ENCODE data around the gene SKA2. TPM values are rescaled to one million over a fixed set of nuclear protein-coding genes. Genes with fewer than 3 reads are reported as not detected.
A peak's percentile ranks its signal among the peaks of the same experiment; 100 is the strongest.

SKA2 gene
- total RNA-seq, 1 donor from 2014 or later, result 59.6 TPM

DNA sequence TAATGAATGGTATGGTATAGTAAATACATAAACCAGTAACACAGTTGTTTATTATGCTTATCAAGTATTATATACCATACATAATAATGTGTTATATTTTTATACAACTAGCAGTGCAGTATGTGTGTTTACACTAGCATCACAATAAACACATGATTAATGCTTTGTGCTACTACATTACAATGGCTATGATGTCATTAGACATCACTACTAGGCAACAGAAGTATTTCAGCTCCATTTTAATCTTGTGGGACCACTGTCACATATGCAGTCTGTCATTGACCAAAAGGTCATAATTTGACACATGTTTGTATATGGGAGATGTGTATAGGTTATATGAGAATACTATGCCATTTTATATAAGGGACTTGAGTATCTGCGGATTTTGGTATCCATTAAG, 81.0 kb downstream of the SKA2 start:
- DNase-seq (ENCODE audit: low spot score in 2 of 2, unreplicated experiment in 2 of 2), result no peak
- H3K27ac Mint-ChIP-seq, result no peak overlapping the region

DNA sequence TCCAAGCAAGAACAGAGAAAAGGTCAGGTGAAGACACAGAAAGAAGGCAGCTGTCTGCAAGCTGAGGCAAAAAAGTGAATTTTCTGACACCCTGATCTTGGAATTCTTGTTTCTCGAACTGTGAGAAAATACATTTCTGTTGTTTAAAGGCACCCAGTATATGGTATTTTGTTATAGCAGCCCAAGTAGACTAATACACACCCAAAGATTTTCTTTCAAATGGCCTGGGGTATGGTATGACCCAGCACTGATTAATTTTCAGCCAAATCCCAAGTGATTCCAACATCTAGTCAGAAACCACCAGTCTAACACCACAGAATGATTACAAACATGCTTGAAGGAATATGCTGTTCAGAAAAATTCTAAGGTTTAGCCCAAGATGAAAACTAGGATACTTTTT, 85.1 kb downstream of the SKA2 start:
- no peaks in the 10 kb centered on the region for H3K27me3 Mint-ChIP-seq (ENCODE audit: low read depth)
- no peak overlapping the region for H3K27ac Mint-ChIP-seq
- no peaks in the 10 kb centered on the region for H3K9me3 Mint-ChIP-seq
- no peaks in the 10 kb centered on the region for H3K4me1 Mint-ChIP-seq
- no peak overlapping the region for H3K4me3 Mint-ChIP-seq
- TF ChIP-seq, protein P1, sequence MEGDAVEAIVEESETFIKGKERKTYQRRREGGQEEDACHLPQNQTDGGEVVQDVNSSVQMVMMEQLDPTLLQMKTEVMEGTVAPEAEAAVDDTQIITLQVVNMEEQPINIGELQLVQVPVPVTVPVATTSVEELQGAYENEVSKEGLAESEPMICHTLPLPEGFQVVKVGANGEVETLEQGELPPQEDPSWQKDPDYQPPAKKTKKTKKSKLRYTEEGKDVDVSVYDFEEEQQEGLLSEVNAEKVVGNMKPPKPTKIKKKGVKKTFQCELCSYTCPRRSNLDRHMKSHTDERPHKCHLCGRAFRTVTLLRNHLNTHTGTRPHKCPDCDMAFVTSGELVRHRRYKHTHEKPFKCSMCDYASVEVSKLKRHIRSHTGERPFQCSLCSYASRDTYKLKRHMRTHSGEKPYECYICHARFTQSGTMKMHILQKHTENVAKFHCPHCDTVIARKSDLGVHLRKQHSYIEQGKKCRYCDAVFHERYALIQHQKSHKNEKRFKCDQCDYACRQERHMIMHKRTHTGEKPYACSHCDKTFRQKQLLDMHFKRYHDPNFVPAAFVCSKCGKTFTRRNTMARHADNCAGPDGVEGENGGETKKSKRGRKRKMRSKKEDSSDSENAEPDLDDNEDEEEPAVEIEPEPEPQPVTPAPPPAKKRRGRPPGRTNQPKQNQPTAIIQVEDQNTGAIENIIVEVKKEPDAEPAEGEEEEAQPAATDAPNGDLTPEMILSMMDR (IDR thresholded peaks at IDR 0.05; ENCODE audit: unreplicated experiment), result no peak
- no peak for DNase-seq (ENCODE audit: low spot score in 2 of 2, unreplicated experiment in 2 of 2)
- peaks cover 25% of the 10 kb centered on the region for H3K36me3 Mint-ChIP-seq

More for the DNA sequence above, 81.0 kb downstream of the SKA2 start:
- TF ChIP-seq, protein P1 (IDR thresholded peaks at IDR 0.05; ENCODE audit: unreplicated experiment), result no peak
- H3K36me3 Mint-ChIP-seq, result peaks cover 30% of the 10 kb centered on the region
- no peak overlapping the region for H3K4me3 Mint-ChIP-seq
- no peaks in the 10 kb centered on the region for H3K27me3 Mint-ChIP-seq (ENCODE audit: low read depth)
- H3K9me3 Mint-ChIP-seq, result no peaks in the 10 kb centered on the region
- H3K4me1 Mint-ChIP-seq, result no peaks in the 10 kb centered on the region

DNA sequence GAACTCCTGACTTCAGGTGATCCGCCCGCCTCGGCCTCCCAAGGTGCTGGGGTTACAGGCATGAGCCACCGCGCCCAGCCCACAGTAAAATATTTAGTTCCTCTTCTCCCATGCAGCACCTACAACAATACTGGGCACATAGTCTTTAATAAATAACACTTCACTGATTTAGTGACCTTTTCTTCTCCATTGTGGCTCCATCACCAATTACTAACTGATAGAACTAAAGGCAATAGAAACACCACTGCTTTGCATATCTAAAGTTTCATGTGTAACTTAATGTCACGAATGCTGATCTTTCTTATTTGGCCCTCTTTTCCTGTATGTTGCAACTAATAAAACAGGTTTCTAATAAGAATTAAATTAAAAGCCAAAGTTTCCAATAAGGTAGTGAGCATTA, 87.2 kb downstream of the SKA2 start:
- no peak for DNase-seq (ENCODE audit: low spot score in 2 of 2, unreplicated experiment in 2 of 2)
- no peaks in the 10 kb centered on the region for H3K9me3 Mint-ChIP-seq
- H3K27me3 Mint-ChIP-seq (ENCODE audit: low read depth), result no peaks in the 10 kb centered on the region
- H3K27ac Mint-ChIP-seq, result no peak overlapping the region
- TF ChIP-seq, protein P1 (IDR thresholded peaks at IDR 0.05; ENCODE audit: unreplicated experiment), result no peak
- H3K4me3 Mint-ChIP-seq, result no peak overlapping the region
- no peaks in the 10 kb centered on the region for H3K4me1 Mint-ChIP-seq
- peaks cover 30% of the 10 kb centered on the region for H3K36me3 Mint-ChIP-seq

DNA sequence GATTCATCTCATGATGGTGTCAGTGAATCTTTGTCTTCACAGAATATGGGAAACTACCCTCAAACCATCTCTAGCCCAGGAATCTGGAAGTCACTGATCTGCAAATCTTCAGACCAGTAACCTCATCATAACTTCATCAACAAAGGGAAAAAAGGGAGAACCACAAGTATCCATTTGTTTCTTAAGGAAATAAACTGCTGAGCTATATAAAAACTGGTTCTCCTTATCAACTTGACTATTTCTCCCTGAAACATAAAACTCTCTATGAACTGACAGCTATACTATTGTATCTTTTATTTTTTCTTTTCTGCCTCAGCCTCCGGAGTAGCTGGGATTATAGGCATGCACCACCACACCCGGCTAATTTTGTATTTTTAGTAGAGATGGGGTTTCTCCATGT, 87.6 kb downstream of the SKA2 start:
- H3K4me1 Mint-ChIP-seq, result no peaks in the 10 kb centered on the region
- peaks cover 34% of the 10 kb centered on the region for H3K36me3 Mint-ChIP-seq
- TF ChIP-seq, protein P1 (IDR thresholded peaks at IDR 0.05; ENCODE audit: unreplicated experiment), result no peak
- DNase-seq (ENCODE audit: low spot score in 2 of 2, unreplicated experiment in 2 of 2), result no peak
- H3K27ac Mint-ChIP-seq, result no peak overlapping the region
- peaks cover 3% of the 10 kb centered on the region for H3K9me3 Mint-ChIP-seq
- no peak overlapping the region for H3K4me3 Mint-ChIP-seq
- no peaks in the 10 kb centered on the region for H3K27me3 Mint-ChIP-seq (ENCODE audit: low read depth)

DNA sequence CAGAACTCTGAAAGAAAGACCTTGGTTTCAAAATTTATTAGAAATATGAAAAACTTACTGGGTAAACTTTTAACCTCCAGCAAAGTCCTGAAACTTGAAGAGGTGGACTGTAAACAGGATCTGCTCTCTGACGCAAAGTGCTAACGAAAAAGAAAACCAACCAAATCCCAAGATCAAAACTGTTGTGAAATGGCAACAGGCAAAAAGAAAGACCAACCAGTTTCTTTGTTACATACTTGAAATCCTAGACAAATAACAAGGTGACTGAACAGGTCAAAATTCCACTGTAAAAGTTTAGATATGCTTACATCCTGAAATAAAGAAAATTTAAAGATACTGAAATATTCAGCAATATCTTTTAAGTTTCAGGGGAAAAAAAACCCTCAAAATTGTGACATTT, 92.5 kb downstream of the SKA2 start:
- Mint-ChIP-seq H3K27me3 (ENCODE audit: low read depth) (no peaks in the 10 kb centered on the region), H3K27ac (no peak overlapping the region), H3K4me3 (no peak overlapping the region), H3K9me3 (peaks cover 7% of the 10 kb centered on the region), H3K4me1 (no peaks in the 10 kb centered on the region), H3K36me3 (peaks cover 34% of the 10 kb centered on the region)
- TF ChIP-seq, protein P1 (IDR thresholded peaks at IDR 0.05; ENCODE audit: unreplicated experiment), result no peak
- no peak for DNase-seq (ENCODE audit: low spot score in 2 of 2, unreplicated experiment in 2 of 2)

Small RNA genes lying within 50 kb of the gene (microRNA-seq; reads per million reads assigned to microRNA genes)
- gene MIR301A (5,783 reads per million, percentile 92 among the genes with 10 or more reads in this experiment), gene MIR454 (3,857 reads per million, percentile 89 among the genes with 10 or more reads in this experiment)

Other genes with a start within 250 kb of the SKA2 start
- gene TRIM37, start 48.3 kb downstream of the SKA2 start, total RNA-seq, result 23.0 to 25.3 TPM (median 24.4 TPM) in 3 replicates
- gene PRR11, start 560 bp upstream of the SKA2 start, total RNA-seq, result 13.3 to 15.2 TPM (median 15.1 TPM) in 3 replicates
- gene SMG8, start 54.8 kb upstream of the SKA2 start, total RNA-seq, result 16.1 to 16.4 TPM (median 16.4 TPM) in 3 replicates
- 7.6 to 9.1 TPM (median 7.8 TPM) in 3 replicates for gene GDPD1, start 65.3 kb upstream of the SKA2 start, total RNA-seq
- 7.5 to 9.9 TPM (median 8.7 TPM) in 3 replicates for gene YPEL2, start 176.5 kb upstream of the SKA2 start, total RNA-seq

All from mesothelial cell of epicardium (in vitro differentiated cells).